ENCODE data around the gene ADH1C.

The ADH1C gene

GRCh38 chr4:99305638-99306400 lies 46.7 kb downstream of the ADH1C start:
- DNase-seq (ENCODE audit: low read depth in 4 of 4, low spot score in 1 of 4), result no peak

DNA sequence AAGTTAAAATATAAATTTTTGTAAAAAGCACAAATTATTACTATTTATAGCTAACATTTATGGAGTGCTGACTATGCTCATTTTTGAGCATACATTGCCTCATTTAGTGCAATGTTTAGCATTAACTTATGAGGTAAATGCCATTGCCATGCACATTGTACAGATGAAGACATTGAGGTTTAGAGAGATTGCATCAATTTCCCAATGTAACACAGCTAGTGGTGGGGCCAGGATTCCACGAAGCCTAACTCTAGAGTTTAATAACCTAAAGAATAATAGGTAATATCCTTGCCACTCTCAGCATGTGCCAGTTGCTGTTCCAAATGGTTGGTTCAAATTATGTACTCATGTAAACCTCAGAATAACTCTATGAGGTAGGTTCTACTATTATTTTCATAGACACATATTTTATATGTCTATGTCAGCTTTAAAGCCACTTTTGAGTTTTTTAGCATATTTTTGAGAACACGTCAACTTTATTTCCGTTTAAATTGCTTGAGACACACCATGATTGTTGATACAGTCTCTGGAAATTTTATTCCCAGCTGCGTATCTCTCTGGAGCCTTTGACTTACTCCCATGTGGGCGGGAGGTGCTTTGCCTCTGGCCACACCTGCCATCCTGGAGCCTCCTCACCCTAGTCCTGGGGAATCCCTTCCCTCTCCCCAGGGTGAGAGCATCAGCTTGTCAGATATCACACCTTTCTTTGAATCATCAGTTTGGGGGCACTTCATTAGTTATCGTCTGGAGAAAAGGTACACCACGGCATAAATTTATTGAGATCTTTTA lies 51.0 kb downstream of the ADH1C start:
- no peak for DNase-seq (ENCODE audit: low read depth in 4 of 4, low spot score in 1 of 4)

DNA sequence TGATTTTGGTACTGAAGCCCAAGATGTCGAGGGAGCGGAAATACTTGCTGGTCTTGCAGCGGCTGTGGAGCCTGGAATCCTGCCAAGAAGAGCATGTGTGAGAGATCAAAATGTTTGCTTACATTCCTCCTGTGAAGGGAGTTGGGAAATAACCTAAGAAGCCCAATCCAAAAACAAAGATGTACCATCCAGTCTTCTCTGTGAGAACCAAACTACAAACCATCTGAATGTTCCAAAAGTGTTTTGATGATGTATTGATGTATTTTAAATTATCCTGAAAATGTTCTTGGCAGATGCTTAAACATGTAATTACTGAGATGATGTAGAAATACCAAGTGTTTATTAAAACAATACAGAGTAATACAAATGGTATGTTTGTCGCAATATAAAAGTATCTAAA lies 51.6 kb downstream of the ADH1C start:
- no peak for DNase-seq (ENCODE audit: low read depth in 4 of 4, low spot score in 1 of 4)

- DNase-seq (ENCODE audit: low read depth in 4 of 4, low spot score in 1 of 4), result no peak
These were observed 59.2 kb downstream of the ADH1C start for GRCh38 chr4:99293357-99293756.

GRCh38 chr4:99290848-99291786 lies 61.4 kb downstream of the ADH1C start, which contains the start of gene ADH1A:
TSS of gene ADH1A (minus strand) at chr4:99290985. CDS start at chr4:99290914, 71 bp downstream.
- DNase-seq (ENCODE audit: low read depth in 4 of 4, low spot score in 1 of 4), result no peak
